DMS 273 treated with DMSO at 0.1 percent for 48 hours (cell line): Measurements from ENCODE around the gene XRCC4.
"Not testable (repeated sequence)": the region's sequence is repeated elsewhere in the genome, so short reads cannot be mapped to it uniquely, and the experiment has no call there.

Experiments
- DNase-seq: peaks from one replicate; lab custom pipeline; 2025; lab: John Stamatoyannopoulos, UW

The XRCC4 gene

GRCh38 chr5:83118471-83118870 lies 41.1 kb downstream of the XRCC4 start:
- no peak for DNase-seq

- no peak for DNase-seq
Measured at GRCh38 chr5:83118976-83119375, 41.6 kb downstream of the XRCC4 start.

- no peak for DNase-seq
Measured at GRCh38 chr5:83124593-83124992, 47.2 kb downstream of the XRCC4 start.

- no peak for DNase-seq
Measured at GRCh38 chr5:83125560-83125959, 48.2 kb downstream of the XRCC4 start.

GRCh38 chr5:83126501-83126900 lies 49.2 kb downstream of the XRCC4 start:
- no peak for DNase-seq

- DNase-seq: no peak
Measured at GRCh38 chr5:83133797-83134196, 56.5 kb downstream of the XRCC4 start.

GRCh38 chr5:83142526-83142925 lies 65.2 kb downstream of the XRCC4 start:
- no peak for DNase-seq

- no peak for DNase-seq
Measured at GRCh38 chr5:83145241-83145640, 67.9 kb downstream of the XRCC4 start.

- no peak for DNase-seq
Measured at GRCh38 chr5:83145882-83146331, 68.6 kb downstream of the XRCC4 start.

GRCh38 chr5:83146441-83146840 lies 69.1 kb downstream of the XRCC4 start:
- no peak for DNase-seq

GRCh38 chr5:83147593-83147992 lies 70.2 kb downstream of the XRCC4 start:
- DNase-seq: no peak

- no peak for DNase-seq
Measured at GRCh38 chr5:83148370-83148769, 71.0 kb downstream of the XRCC4 start.

- DNase-seq: no peak
Measured at GRCh38 chr5:83149671-83150070, 72.3 kb downstream of the XRCC4 start.

- DNase-seq: no peak
Measured at GRCh38 chr5:83151821-83152220, 74.5 kb downstream of the XRCC4 start.

- not testable (repeated sequence) for DNase-seq
Measured at GRCh38 chr5:83152996-83153395, 75.6 kb downstream of the XRCC4 start.

GRCh38 chr5:83156001-83156400 lies 78.7 kb downstream of the XRCC4 start:
- no peak for DNase-seq

GRCh38 chr5:83157163-83157562 lies 79.8 kb downstream of the XRCC4 start:
- no peak for DNase-seq

GRCh38 chr5:83162601-83163000 lies 85.3 kb downstream of the XRCC4 start:
- no peak for DNase-seq

GRCh38 chr5:83167538-83167937 lies 90.2 kb downstream of the XRCC4 start:
- DNase-seq: no peak

- DNase-seq: no peak
Measured at GRCh38 chr5:83169571-83170337, 92.4 kb downstream of the XRCC4 start.

- no peak for DNase-seq
Measured at GRCh38 chr5:83172011-83172410, 94.7 kb downstream of the XRCC4 start.

- no peak for DNase-seq
Measured at GRCh38 chr5:83172655-83173054, 95.3 kb downstream of the XRCC4 start.

GRCh38 chr5:83173826-83174225 lies 96.5 kb downstream of the XRCC4 start:
- no peak for DNase-seq

- no peak for DNase-seq
Measured at GRCh38 chr5:83177803-83178202, 100.5 kb downstream of the XRCC4 start.
